ENCODE data around the gene ZNF273.

ZNF273 gene

GRCh38 chr7:64880322-64881297 lies 22.5 kb upstream of the ZNF273 start:
- no peak for DNase-seq (ENCODE audit: low read depth, low spot score)
- no peak for TF ChIP-seq CTCF (IDR thresholded peaks at IDR 0.05; ENCODE audit: low read depth, low read length)
- in situ Hi-C loops (cut with HindIII; ENCODE audit: low sequenced_read_pairs) = no loop called here
- no peak overlapping the region for H3K4me3 ChIP-seq (ENCODE audit: low read depth, low read length)

- TF ChIP-seq CTCF (IDR thresholded peaks at IDR 0.05; ENCODE audit: low read depth, low read length) = no peak
- in situ Hi-C loops (cut with HindIII; ENCODE audit: low sequenced_read_pairs) = no loop called here
- H3K4me3 ChIP-seq (ENCODE audit: low read depth, low read length) = no peak overlapping the region
- no peak for DNase-seq (ENCODE audit: low read depth, low spot score)
Observed at GRCh38 chr7:64881461-64882287, 21.4 kb upstream of the ZNF273 start.

- peak overlapping the region; percentile 15 for H3K4me3 ChIP-seq (ENCODE audit: low read depth, low read length)
- in situ Hi-C loops (cut with HindIII; ENCODE audit: low sequenced_read_pairs) = no loop called here
- no peak for TF ChIP-seq CTCF (IDR thresholded peaks at IDR 0.05; ENCODE audit: low read depth, low read length)
- no peak for DNase-seq (ENCODE audit: low read depth, low spot score)
Observed at GRCh38 chr7:64882341-64883112, 20.5 kb upstream of the ZNF273 start.

- in situ Hi-C loops (cut with HindIII; ENCODE audit: low sequenced_read_pairs) = no loop called here
Observed at GRCh38 chr7:64883113-64883905, 19.8 kb upstream of the ZNF273 start.

More at GRCh38 chr7:64883113-64883905, 19.8 kb upstream of the ZNF273 start:
- no peak for DNase-seq (ENCODE audit: low read depth, low spot score)
- peak overlapping the region; percentile 15 for H3K4me3 ChIP-seq (ENCODE audit: low read depth, low read length)
- TF ChIP-seq CTCF (IDR thresholded peaks at IDR 0.05; ENCODE audit: low read depth, low read length) = no peak
